K562 (cell line): ENCODE data around the gene ST7. TPM values are rescaled to one million over a fixed set of nuclear protein-coding genes. Genes with fewer than 3 reads are reported as not detected.

Experiments
- HDAC1 ChIP-seq, 2 experiments: fragments of 450-650 bp; IDR thresholded peaks; 2 replicates each; pipeline ENCODE4 v1.6.1; 2016 to 2017; ENCODE audit warnings: inconsistent platforms in 1 of 2, mild to moderate bottlenecking in 1 of 2, moderate library complexity in 1 of 2
- MED1 ChIP-seq: sonication (generic); formaldehyde crosslinking; IDR thresholded peaks from 2 replicates; pipeline ENCODE4 v1.8.1; 2023; ENCODE audit warnings: missing genetic modification reagents, borderline replicate concordance
- MGA ChIP-seq: fragments of 450-650 bp; IDR thresholded peaks from 2 replicates; pipeline ENCODE4 v1.6.1; 2016; ENCODE audit warnings: mild to moderate bottlenecking, moderate library complexity
- NR0B1 ChIP-seq: fragments of 450-650 bp; IDR thresholded peaks from one replicate; pipeline ENCODE4 v1.6.1; 2018; ENCODE audit warnings: mild to moderate bottlenecking, moderate library complexity; ENCODE audit not compliant: partially characterized antibody
- PHF8 ChIP-seq: fragments of 200-600 bp; sonication (generic); IDR thresholded peaks from 2 replicates; pipeline ENCODE4 v1.6.1; 2012; ENCODE audit warnings: mixed run types, mild to moderate bottlenecking, inconsistent platforms, low read length, moderate library complexity, borderline replicate concordance
- RBM22 ChIP-seq: fragments of 200-400 bp; formaldehyde crosslinking; IDR thresholded peaks from 2 replicates; pipeline ENCODE4 v1.6.1; 2018; ENCODE audit warnings: low read length, low read depth; ENCODE audit not compliant: poor library complexity, severe bottlenecking
- THRA ChIP-seq: fragments of 450-650 bp; IDR thresholded peaks from 2 replicates; pipeline ENCODE4 v1.6.1; 2017; ENCODE audit warnings: mild to moderate bottlenecking, moderate library complexity
- ZNF175 ChIP-seq: fragments of 200-800 bp; sonication (Bioruptor generic); IDR thresholded peaks from 2 replicates; pipeline ENCODE4 v1.6.1; 2016; ENCODE audit warnings: low read depth, mild to moderate bottlenecking, missing genetic modification characterization, missing compliant biosample characterization
- ZNF354B ChIP-seq: fragments of 250-450 bp; sonication (Bioruptor Pico); IDR thresholded peaks from 2 replicates; pipeline ENCODE4 v1.4.0; 2020
- polyA plus RNA-seq, 8 experiments: library from polyadenylated mRNA; depleted of rRNA in 4 of 8; stranded (reverse) in 5 of 8; unstranded in 3 of 8; fragments of >200 nt; fragmentation: Nextera tagmentation in 2 of 8; fragmentation: Illumina TruSeq in 1 of 8; extraction: Ambion mirVana in 2 of 8; extraction: Trizol in 1 of 8; gene quantifications; 2 replicates each; pipeline versions ENCODE4 v1.2.1 to v1.2.3, GENCODE V29; 2011 to 2014; ENCODE audit warnings: inconsistent platforms in 1 of 8, missing spikeins in 1 of 8
- total RNA-seq, 7 experiments: library from RNA; depleted of rRNA in 6 of 7; stranded (reverse); fragments of >200 nt in 6 of 7; fragmentation: Illumina TruSeq in 2 of 7; extraction: Trizol in 2 of 7; gene quantifications; 2 replicates each; pipeline versions ENCODE4 v1.2.1 to v1.2.3, GENCODE V29; 2011 to 2021; ENCODE audit warnings: low replicate concordance in 1 of 7
- TF ChIP-seq, protein P1 (sequence below): fragments of 250-450 bp; sonication (Bioruptor Pico); IDR thresholded peaks from 2 replicates; pipeline ENCODE4 v1.8.0; 2022; ENCODE audit warnings: inconsistent platforms, mild to moderate bottlenecking, moderate library complexity, borderline replicate concordance

Gene ST7
- total and polyA plus RNA-seq, 9 of the 15 experiments (the other 6 are each of a cell fraction or from before 2014, with no cell fraction given) = 23.9 to 56.3 (median 36.9) TPM

GRCh38 chr7:116951366-116952292 lies 1.7 kb upstream of the ST7 start (continued):
- no peak; the same call in 1 of the 2 replicates for TF ChIP-seq MGA
- TF ChIP-seq THRA = no peak
- TF ChIP-seq, protein P1, sequence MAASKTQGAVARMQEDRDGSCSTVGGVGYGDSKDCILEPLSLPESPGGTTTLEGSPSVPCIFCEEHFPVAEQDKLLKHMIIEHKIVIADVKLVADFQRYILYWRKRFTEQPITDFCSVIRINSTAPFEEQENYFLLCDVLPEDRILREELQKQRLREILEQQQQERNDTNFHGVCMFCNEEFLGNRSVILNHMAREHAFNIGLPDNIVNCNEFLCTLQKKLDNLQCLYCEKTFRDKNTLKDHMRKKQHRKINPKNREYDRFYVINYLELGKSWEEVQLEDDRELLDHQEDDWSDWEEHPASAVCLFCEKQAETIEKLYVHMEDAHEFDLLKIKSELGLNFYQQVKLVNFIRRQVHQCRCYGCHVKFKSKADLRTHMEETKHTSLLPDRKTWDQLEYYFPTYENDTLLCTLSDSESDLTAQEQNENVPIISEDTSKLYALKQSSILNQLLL = no peak
- peak; percentile 31; the same call in 1 of the 2 replicates for TF ChIP-seq PHF8
- TF ChIP-seq HDAC1 (IDR thresholded peaks at IDR 0.05) = 0 out of 4 replicates have a peak, but pooled peaks of 1 of the 2 experiments have one; percentile 2
- peak; percentile 76; the same call in 1 of the 2 replicates for TF ChIP-seq ZNF175 (CRISPR knock-in tag)
- TF ChIP-seq NR0B1 = no peak
- TF ChIP-seq RBM22 = no peak
- no peak for TF ChIP-seq ZNF354B (CRISPR knock-in tag)
- no peak for TF ChIP-seq MED1 (CRISPR knock-in tag)
